Stimulated activated CD8-positive, alpha-beta memory T cell treated with anti-CD3 and anti-CD28 coated beads, Interleukin-12 subunit alpha, Interleukin-12 subunit beta, amount 100 ng/mL, for 24 hours (primary cell): ENCODE data around the gene ZKSCAN3.
"Not testable (repeated sequence)": the region's sequence is repeated elsewhere in the genome, so short reads cannot be mapped to it uniquely, and the experiment has no call there.

Experiments
- DNase-seq: peaks from one replicate; pipeline ENCODE4 v3.0.0-alpha.2; 2020; ENCODE audit errors: extremely low read depth

ZKSCAN3 gene

DNA sequence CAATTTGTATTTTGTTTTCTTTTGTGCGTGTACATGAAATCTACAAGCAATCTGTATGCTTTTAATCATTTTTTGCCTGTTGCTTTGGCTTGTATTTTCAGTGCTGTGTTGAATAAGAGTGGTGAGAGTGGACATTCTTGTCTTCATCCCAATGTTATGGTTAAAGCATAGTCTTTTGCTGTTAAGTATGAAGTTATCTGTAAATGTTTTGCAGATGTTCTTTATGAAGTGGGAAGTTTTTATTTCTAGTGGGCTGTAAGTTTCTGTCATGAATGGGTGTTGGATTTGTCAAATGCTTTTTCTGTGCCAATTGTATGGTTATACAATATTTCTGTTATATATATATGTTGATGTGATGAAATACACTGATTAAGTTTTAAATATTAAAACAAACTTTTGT lies 24.2 kb downstream of the ZKSCAN3 start:
- no peak for DNase-seq

DNA sequence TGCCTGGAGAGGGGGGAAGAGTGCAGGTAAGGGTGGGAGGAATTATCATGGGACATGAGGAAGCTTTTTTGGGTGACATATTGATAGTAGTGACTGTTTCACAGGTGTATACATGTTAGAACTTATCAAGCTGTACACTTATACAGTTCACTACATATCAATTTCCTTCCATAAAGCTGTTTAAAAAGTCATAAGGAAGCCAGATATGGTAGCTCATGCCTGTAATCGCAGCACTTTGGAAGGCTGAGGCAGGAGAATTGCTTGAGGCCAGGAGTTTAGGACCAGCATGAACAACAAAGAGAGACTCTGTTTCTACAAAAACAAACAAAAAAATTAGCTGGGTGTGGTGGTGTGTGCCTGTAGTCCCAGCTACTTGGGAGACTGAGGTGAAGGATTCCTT lies 28.1 kb downstream of the ZKSCAN3 start:
- no peak for DNase-seq

GRCh38 chr6:28378644-28379043 lies 28.9 kb downstream of the ZKSCAN3 start:
- DNase-seq = no peak

DNA sequence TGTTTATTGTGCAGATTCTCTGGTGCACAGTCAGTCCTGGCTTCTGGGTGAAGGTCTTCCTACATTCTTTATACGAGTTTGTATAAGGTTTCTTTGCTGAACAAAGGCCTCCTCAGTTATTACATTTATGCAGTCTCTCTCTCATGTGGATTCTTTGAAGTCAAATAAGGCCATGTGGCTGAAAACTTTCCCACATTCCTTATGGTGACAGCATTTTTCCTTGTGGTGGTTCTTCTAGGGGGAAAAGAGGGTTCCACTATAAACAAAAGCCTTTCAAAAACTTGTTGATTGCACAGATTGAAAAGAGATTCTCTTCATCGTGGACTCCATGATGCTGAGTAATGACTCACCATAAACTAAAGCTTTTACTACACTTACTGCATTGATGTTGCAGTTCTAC lies 30.6 kb downstream of the ZKSCAN3 start:
- DNase-seq = no peak

GRCh38 chr6:28383235-28384142 lies 33.7 kb downstream of the ZKSCAN3 start:
- DNase-seq = no peak

GRCh38 chr6:28384143-28384533 lies 34.4 kb downstream of the ZKSCAN3 start:
- DNase-seq = no peak

DNA sequence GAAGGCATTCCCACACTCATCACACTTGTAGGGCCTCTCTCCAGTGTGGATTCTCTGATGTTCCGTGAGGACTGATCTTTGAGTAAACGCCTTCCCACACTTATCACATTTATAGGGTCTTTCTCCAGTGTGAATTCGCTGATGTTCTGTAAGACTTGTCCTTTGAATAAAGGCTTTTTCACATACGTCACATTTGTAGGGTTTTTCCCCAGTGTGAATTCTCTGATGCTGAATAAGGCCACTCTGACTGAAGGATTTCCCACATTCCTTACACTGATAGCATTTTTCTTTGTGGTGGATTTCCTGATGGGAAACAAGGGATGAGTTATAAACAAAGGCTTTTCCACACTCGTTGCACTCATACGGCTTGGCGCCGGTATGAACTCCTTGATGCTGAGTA lies 40.9 kb downstream of the ZKSCAN3 start:
- no peak for DNase-seq

DNA sequence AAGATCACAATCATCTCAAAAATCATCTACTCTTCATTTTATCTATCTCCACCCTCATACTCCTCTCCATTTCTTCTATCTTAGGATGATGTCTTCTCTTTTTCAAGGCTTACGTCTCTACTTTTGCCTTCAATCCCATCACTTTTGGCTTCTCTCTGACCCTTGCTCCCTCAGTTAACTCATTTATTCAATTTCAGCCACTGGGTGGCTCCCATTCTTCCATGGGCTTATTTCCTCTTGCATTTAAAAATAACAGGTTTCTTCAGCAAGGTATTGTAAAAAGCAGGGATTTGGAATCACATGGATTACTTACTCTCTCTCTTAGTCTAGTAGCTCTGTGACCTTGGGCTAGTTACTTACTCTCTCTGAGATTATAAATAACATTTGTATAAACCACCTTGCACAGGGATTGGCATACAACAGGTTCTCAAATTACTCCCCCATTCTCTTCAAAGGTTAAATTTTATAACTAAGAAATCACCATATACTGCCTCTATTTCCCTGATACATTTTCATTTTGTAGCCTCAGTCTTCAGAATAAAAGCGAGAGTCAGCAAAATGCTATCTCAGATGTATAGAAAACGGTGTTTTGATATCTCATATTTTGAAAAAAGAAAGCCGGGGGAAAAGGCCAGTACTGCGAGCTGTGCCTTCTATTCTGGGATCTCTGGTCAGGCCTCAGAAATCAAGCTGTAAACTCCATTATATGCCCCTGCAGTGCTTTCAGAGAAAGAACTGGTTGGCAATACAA lies 44.3 kb downstream of the ZKSCAN3 start:
- no peak for DNase-seq

DNA sequence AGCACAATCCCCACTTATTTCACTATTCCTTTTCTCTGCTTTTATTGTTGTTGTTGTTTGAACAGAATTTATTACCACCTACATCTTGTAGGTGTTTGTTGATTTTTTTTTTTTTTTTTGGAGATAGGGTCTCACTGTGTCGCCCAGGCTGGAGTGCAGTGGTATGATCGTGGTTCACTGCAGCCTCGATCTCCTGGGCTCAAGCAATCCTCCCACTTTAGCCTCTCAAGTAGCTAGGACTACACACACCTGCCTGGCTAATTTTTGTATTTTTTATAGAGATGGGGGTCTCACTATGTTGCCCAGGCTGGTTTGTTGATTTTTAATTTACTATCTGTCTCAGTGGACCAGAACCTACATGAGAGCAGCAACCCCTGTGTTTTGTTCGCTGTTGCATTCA lies 46.2 kb downstream of the ZKSCAN3 start:
- no peak for DNase-seq

GRCh38 chr6:28399350-28400121 lies 49.8 kb downstream of the ZKSCAN3 start, which contains the start of gene ZSCAN12:
Gene ZSCAN12 (minus strand): TSS chr6:28399747. CDS start chr6:28398405, 1,342 bp downstream.
- peak; percentile 71 for DNase-seq

- DNase-seq = no peak
These were observed 50.3 kb downstream of the ZKSCAN3 start for GRCh38 chr6:28400122-28400451.

GRCh38 chr6:28401172-28401571 lies 51.4 kb downstream of the ZKSCAN3 start:
- DNase-seq = no peak

DNA sequence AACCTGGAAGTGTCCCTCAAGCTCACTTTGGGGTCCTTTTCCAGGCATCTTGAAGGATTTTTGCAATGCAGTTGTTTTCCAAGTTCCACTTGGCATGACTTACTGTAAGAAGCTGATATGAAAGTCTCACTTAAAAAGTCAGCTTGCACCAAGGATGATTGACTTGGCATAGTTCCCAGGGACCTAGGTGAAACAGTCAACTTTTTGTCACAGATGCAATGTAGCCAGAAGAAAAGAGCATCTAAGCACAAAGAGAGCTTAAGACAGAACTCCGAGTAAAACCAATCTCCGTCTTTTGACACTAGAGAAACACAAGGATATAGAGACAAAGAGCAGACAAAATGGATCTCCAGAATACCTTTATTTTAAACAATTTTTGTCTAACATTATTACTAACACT lies 52.5 kb downstream of the ZKSCAN3 start:
- no peak for DNase-seq

DNA sequence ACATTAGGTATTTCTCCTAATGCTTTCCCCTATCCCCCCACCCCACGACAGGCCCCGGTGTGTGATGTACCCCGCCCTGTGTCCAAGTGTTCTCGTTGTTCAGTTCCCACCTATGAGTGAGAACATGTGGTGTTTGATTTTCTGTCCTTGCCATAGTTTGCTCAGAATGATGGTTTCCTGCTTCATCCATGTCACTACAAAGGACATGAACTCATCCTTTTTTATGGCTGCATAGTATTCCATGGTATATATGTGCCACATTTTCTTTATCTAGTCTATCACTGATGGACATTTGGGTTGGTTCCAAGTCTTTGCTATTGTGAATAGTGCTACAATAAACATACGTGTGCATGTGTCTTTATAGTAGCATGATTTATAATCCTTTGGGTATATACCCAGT lies 54.2 kb downstream of the ZKSCAN3 start:
- DNase-seq = not testable (repeated sequence)

GRCh38 chr6:28407401-28407800 lies 57.7 kb downstream of the ZKSCAN3 start:
- no peak for DNase-seq

- no peak for DNase-seq
These were observed 58.5 kb downstream of the ZKSCAN3 start for GRCh38 chr6:28408076-28408802.

GRCh38 chr6:28410767-28411166 lies 61.0 kb downstream of the ZKSCAN3 start:
- no peak for DNase-seq

DNA sequence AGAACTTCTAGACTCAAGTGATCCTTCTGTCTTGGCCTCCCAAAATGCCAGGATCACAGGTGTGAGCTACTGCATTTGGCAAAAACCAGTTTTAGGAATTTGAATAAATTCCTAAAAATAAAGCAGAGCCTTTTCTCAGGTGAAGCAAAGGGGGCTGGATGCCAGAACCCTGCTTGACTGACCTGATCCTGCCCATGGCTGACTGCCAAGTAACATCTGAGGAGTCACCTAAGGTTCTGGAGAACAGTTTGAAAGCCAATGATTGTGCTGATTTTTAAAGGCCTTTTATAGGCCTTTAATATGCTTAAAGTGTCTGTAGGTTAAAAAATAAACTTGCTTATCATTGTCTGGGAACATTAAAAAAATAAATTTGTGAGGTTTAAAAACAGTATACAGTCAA lies 63.9 kb downstream of the ZKSCAN3 start:
- DNase-seq = no peak
